LNCAP (cell line): ENCODE measurements around the gene TENM4.

Experiments used
- CTCF ChIP-seq: fragments of 450-650 bp; IDR thresholded peaks from 2 replicates; pipeline ENCODE4 v1.5.1; 2017; ENCODE audit warnings: mild to moderate bottlenecking

TENM4 gene

GRCh38 chr11:79227767-79228755 lies 212.8 kb downstream of the TENM4 start:
- no peak for TF ChIP-seq CTCF

- no peak for TF ChIP-seq CTCF
Measured at GRCh38 chr11:79227308-79227707, 213.5 kb downstream of the TENM4 start.

GRCh38 chr11:79226126-79226525 lies 214.7 kb downstream of the TENM4 start:
- TF ChIP-seq CTCF: no peak

GRCh38 chr11:79221444-79222130 lies 219.2 kb downstream of the TENM4 start:
- no peak for TF ChIP-seq CTCF

- TF ChIP-seq CTCF: no peak
Measured at GRCh38 chr11:79220171-79220570, 220.7 kb downstream of the TENM4 start.

- TF ChIP-seq CTCF: no peak
Measured at GRCh38 chr11:79219186-79220045, 221.4 kb downstream of the TENM4 start.

GRCh38 chr11:79212741-79213190 lies 228.1 kb downstream of the TENM4 start:
- TF ChIP-seq CTCF: no peak
